ENCODE results near the gene CLUH. TPM values are rescaled to one million over a fixed set of nuclear protein-coding genes. Genes with fewer than 3 reads are reported as not detected.

CLUH gene
- total and polyA plus RNA-seq, 12 donors = 55.6 to 198 (median 167) TPM

DNA sequence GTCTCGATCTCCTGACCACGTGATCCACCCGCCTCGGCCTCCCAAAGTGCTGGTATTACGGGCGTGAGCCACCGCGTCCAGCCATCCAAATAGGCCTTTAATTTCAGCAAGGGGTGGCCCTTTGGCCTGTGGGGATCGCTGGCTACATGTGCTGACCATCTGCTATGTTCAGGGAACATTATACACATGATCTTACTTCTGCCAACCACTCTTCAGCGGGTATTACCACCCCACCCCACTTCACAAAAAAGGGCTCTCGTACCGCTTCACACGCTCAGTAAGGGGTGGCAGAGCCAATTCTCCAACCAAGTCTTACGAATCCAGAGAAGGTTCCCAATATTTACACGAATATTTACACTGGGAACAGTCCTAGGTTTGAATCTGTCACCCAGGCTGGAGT lies 26.1 kb upstream of the CLUH start:
- 91 to 94% methylated on average over 15 of the region's 15 CpGs for WGBS, 2 donors

GRCh38 chr17:2736956-2737355 lies 25.4 kb upstream of the CLUH start:
- intact Hi-C loops (cut with DNase I) = no loop called here
- ATAC-seq (no peak), DNase-seq (no peak)
- TF ChIP-seq CTCF (IDR thresholded peaks at IDR 0.05) = no peak
- no peaks in the 10 kb centered on the region for H3K9me3 ChIP-seq
- peaks cover 0 to 7% (median 2%) of the 10 kb centered on the region in 7 donors for H3K27me3 ChIP-seq
- WGBS, 2 donors = 68 to 71% methylated on average over 3 of the region's 3 CpGs
- H3K36me3 ChIP-seq = no peaks in the 10 kb centered on the region
- H3K4me3 ChIP-seq = no peak overlapping the region
- no peak overlapping the region for H3K27ac ChIP-seq
- H3K4me1 ChIP-seq = no peaks in the 10 kb centered on the region

More for the DNA sequence above, 26.1 kb upstream of the CLUH start:
- no peak for DNase-seq
- no peaks in the 10 kb centered on the region for H3K9me3 ChIP-seq
- no peaks in the 10 kb centered on the region for H3K36me3 ChIP-seq
- ATAC-seq = no peak
- H3K27ac ChIP-seq = no peak overlapping the region
- intact Hi-C loops (cut with DNase I) = no loop called here
- no peaks in the 10 kb centered on the region for H3K4me1 ChIP-seq
- peaks cover 0 to 7% (median 0%) of the 10 kb centered on the region in 7 donors for H3K27me3 ChIP-seq
- TF ChIP-seq CTCF (IDR thresholded peaks at IDR 0.05) = no peak
- H3K4me3 ChIP-seq = no peak overlapping the region

GRCh38 chr17:2735896-2736295 lies 24.3 kb upstream of the CLUH start:
- Histone ChIP-seq H3K4me3 (no peak overlapping the region), H3K36me3 (no peaks in the 10 kb centered on the region), H3K27ac (no peak overlapping the region), H3K4me1 (no peaks in the 10 kb centered on the region), H3K27me3 (peaks cover 0 to 14% (median 8%) of the 10 kb centered on the region in 7 donors), H3K9me3 (no peaks in the 10 kb centered on the region)
- DNase-seq (no peak), ATAC-seq (no peak)
- WGBS, 2 donors = 91 to 92% methylated on average over 5 of the region's 5 CpGs
- TF ChIP-seq CTCF (IDR thresholded peaks at IDR 0.05) = no peak
- intact Hi-C loops (cut with DNase I) = no loop called here

DNA sequence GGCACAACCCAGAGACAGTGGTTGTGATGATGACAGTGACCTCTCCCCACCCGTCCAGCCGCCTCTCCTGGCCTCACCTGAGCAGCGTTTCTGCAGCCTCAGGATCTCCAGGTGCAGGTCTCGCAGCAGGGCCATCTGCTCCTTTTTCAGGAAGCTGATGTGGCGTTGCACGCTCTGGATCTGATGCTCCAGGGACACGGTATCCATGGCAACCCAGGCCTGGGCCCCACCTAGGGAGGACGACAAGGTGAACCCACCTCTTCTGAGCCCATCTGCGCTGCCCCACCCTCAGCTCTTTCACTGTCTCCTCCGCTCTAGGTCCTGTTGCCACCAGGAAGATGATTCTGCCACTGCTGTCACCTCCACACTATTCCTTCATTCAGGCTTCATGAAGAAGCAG lies 23.4 kb upstream of the CLUH start:
- no peak overlapping the region for H3K27ac ChIP-seq
- H3K4me3 ChIP-seq = no peak overlapping the region
- H3K36me3 ChIP-seq = no peaks in the 10 kb centered on the region
- TF ChIP-seq CTCF (IDR thresholded peaks at IDR 0.05) = no peak
- intact Hi-C loops (cut with DNase I) = no loop called here
- ATAC-seq (no peak), DNase-seq (no peak)
- WGBS, 2 donors = 76 to 77% methylated on average over 10 of the region's 10 CpGs
- H3K9me3 ChIP-seq = no peaks in the 10 kb centered on the region
- no peaks in the 10 kb centered on the region for H3K4me1 ChIP-seq
- H3K27me3 ChIP-seq = peaks cover 0 to 14% (median 8%) of the 10 kb centered on the region in 7 donors
